IMR-90 (cell line): ENCODE results near the gene ANKRD22.

Experiments
- CTCF ChIP-seq: conservative IDR thresholded peaks from 2 replicates; pipeline ENCODE4 v1.5.1; 2012; ENCODE audit warnings: mild to moderate bottlenecking, low read depth, low read length, improper control_type of control experiment
- MAZ ChIP-seq: IDR thresholded peaks from 2 replicates; pipeline ENCODE4 v1.6.1; 2012; ENCODE audit warnings: low read depth, mild to moderate bottlenecking, low read length, improper control_type of control experiment, moderate library complexity, borderline replicate concordance

GRCh38 chr10:88899886-88900285, 48.2 kb upstream of the ANKRD22 start:
- TF ChIP-seq CTCF, result no peak
- TF ChIP-seq MAZ, result no peak
